GM12878 (cell line): ENCODE measurements around the gene NXPH2. TPM values are rescaled to one million over a fixed set of nuclear protein-coding genes. Genes with fewer than 3 reads are reported as not detected.

ENCODE experiments used
- ATAC-seq: fragments of 200-7000 bp; cut with Tn5 transposase; 3 replicates; pipeline ENCODE4 v1.9.1; 2020; ENCODE audit warnings: mild to moderate bottlenecking, moderate library complexity
- BruUV-seq: library from RNA; stranded (reverse); fragments of 400-500 nt; replicated peaks from 2 replicates; lab custom pipeline; 2021; lab: Mats Ljungman, UMichigan
- CTCF ChIA-PET: fragments of 300-600 bp; sonication (Branson Sonifier 250); formaldehyde crosslinking; extraction: SDS; loops from one replicate; lab custom pipeline; 2021; ENCODE audit warnings: inconsistent platforms; lab: Yijun Ruan, JAX
- POLR2A ChIA-PET: fragments of 350-600 bp; formaldehyde crosslinking; extraction: SDS; loops from one replicate; lab custom pipeline; 2021; ENCODE audit warnings: inconsistent platforms; lab: Charles Lee
- RAD21 ChIA-PET: fragments of 300-600 bp; sonication (Branson Sonifier 250); formaldehyde crosslinking; loops from one replicate; lab custom pipeline; 2023; ENCODE audit warnings: antibody characterized with exemption; ENCODE audit not compliant: unreplicated experiment; lab: Charles Lee
- SMC1A ChIA-PET: fragments of 300-600 bp; sonication (Branson Sonifier 250); formaldehyde crosslinking; loops from one replicate; lab custom pipeline; 2023; ENCODE audit not compliant: unreplicated experiment, uncharacterized antibody; lab: Charles Lee
- DNase-seq: peaks from one replicate; pipeline ENCODE4 v3.0.0-alpha.2; 2011; ENCODE audit warnings: low read depth, low spot score
- FAIRE-seq: peaks from 3 replicates; lab custom pipeline; 2011; peaks lifted over from hg19 to GRCh38; lab: Jason Lieb, UNC
- H2AFZ ChIP-seq: 2 replicates; pipeline ENCODE4 v1.6.0; 2011; ENCODE audit warnings: low read depth, low read length, control low read depth; ENCODE audit not compliant: control insufficient read depth
- H3K27ac ChIP-seq: 2 replicates; pipeline ENCODE4 v1.5.1; 2011; ENCODE audit warnings: control low read depth; ENCODE audit not compliant: control insufficient read depth, insufficient read depth
- H3K27me3 ChIP-seq, 2 experiments: replicated peaks in 1 of 2; 2 replicates each; pipeline versions ENCODE4 v1.6.0 to v1.6.1; 2011; ENCODE audit warnings: low read length in 1 of 2; ENCODE audit not compliant: control insufficient read depth in 2 of 2, insufficient read depth in 2 of 2
- H3K36me3 ChIP-seq, 2 experiments: 2 replicates each; pipeline ENCODE4 v1.5.1; 2011; ENCODE audit warnings: low read length in 1 of 2; ENCODE audit not compliant: control insufficient read depth in 2 of 2, insufficient read depth in 2 of 2
- H3K4me1 ChIP-seq: 2 replicates; pipeline ENCODE4 v1.6.1; 2011; ENCODE audit warnings: mild to moderate bottlenecking, low read length, moderate library complexity, mixed read lengths; ENCODE audit not compliant: control insufficient read depth, insufficient read depth
- H3K4me2 ChIP-seq: 2 replicates; pipeline ENCODE4 v1.6.0; 2011; ENCODE audit warnings: control low read depth; ENCODE audit not compliant: control insufficient read depth, insufficient read depth
- H3K4me3 ChIP-seq: fragments of 200-600 bp; sonication (generic); 2 replicates; pipeline ENCODE4 v1.5.1; 2016
- H3K79me2 ChIP-seq: 2 replicates; pipeline ENCODE4 v1.6.0; 2011; ENCODE audit warnings: low read length; ENCODE audit not compliant: control insufficient read depth, insufficient read depth
- H3K9ac ChIP-seq: 2 replicates; pipeline ENCODE4 v1.8.0; 2011; ENCODE audit warnings: low read length, control low read depth, mixed read lengths; ENCODE audit not compliant: control insufficient read depth, insufficient read depth
- H3K9me3 ChIP-seq: replicated peaks from 3 replicates; pipeline ENCODE4 v1.5.1; 2011; ENCODE audit warnings: mild to moderate bottlenecking, low read length; ENCODE audit not compliant: control insufficient read depth, insufficient read depth
- H4K20me1 ChIP-seq: 2 replicates; pipeline ENCODE4 v1.6.0; 2011; ENCODE audit not compliant: control insufficient read depth, insufficient read depth
- CBX3 ChIP-seq: fragments of 200-600 bp; sonication (generic); IDR thresholded peaks from 2 replicates; pipeline ENCODE4 v1.6.1; 2016; ENCODE audit warnings: low read depth, borderline replicate concordance
- LARP7 ChIP-seq: fragments of 450-650 bp; IDR thresholded peaks from 2 replicates; pipeline ENCODE4 v1.6.1; 2017; ENCODE audit warnings: mild to moderate bottlenecking
- MEF2B ChIP-seq: fragments of 450-650 bp; IDR thresholded peaks from 2 replicates; pipeline ENCODE4 v1.6.1; 2018; ENCODE audit warnings: mild to moderate bottlenecking, moderate library complexity; ENCODE audit not compliant: partially characterized antibody, poor library complexity, severe bottlenecking
- TCF7 ChIP-seq: IDR thresholded peaks from 2 replicates; pipeline ENCODE4 v1.6.1; 2014; ENCODE audit warnings: antibody characterized with exemption, borderline replicate concordance
- WGBS: methylation state at CpG from one replicate; pipeline ENCODE4 v1.1.6; 2016; ENCODE audit warnings: low lambda C conversion rate; ENCODE audit not compliant: insufficient replicate concordance, insufficient coverage; ENCODE audit errors: missing lambda C conversion rate; 5-methylcytosine and 5-hydroxymethylcytosine counted together
- in situ Hi-C: fragments of 300-500 bp; cut with MboI; formaldehyde crosslinking; loops from 9 replicates; pipeline ENCODE4 v1.14.3; 2018; ENCODE audit warnings: mixed read lengths
- intact Hi-C: fragments of 100-400 bp; cut with micrococcal nuclease; formaldehyde crosslinking; loops from one replicate; pipeline ENCODE4 v1.14.2; 2022; ENCODE audit not compliant: unreplicated experiment
- polyA plus RNA-seq, 11 experiments: library from polyadenylated mRNA; depleted of rRNA in 4 of 11; unstranded in 6 of 11; stranded (reverse) in 5 of 11; fragments of >200 nt; fragmentation: Nextera tagmentation in 4 of 11; fragmentation: Illumina TruSeq in 1 of 11; extraction: Ambion mirVana in 4 of 11; extraction: Trizol in 1 of 11; gene quantifications; 1 replicate in 1 of 11; 2 replicates in 10 of 11; pipeline versions ENCODE4 v1.2.1 to v1.2.3, GENCODE V29; 2011 to 2016; ENCODE audit warnings: inconsistent platforms in 2 of 11, missing spikeins in 2 of 11, low read depth in 1 of 11
- total RNA-seq, 4 experiments: library from RNA; depleted of rRNA in 3 of 4; stranded (reverse); fragments of >200 nt in 3 of 4; fragmentation: Illumina TruSeq in 1 of 4; extraction: Trizol in 1 of 4; gene quantifications; 2 replicates each; pipeline versions ENCODE4 v1.2.1 to v1.2.3, GENCODE V29; 2013 to 2021
- TF ChIP-seq, protein P1 (sequence below): fragments of 450-650 bp; IDR thresholded peaks from 2 replicates; pipeline ENCODE4 v1.6.1; 2017; ENCODE audit warnings: low read depth, mild to moderate bottlenecking, moderate library complexity
- TF ChIP-seq, protein P2 (sequence below): fragments of 450-650 bp; formaldehyde crosslinking; IDR thresholded peaks from 2 replicates; pipeline ENCODE4 v1.4.0; 2022; ENCODE audit warnings: mild to moderate bottlenecking, moderate library complexity
- TF ChIP-seq, protein P3 (sequence below): fragments of 150-350 bp; IDR thresholded peaks from 2 replicates; pipeline ENCODE4 v1.6.1; 2016; ENCODE audit warnings: low read depth, low read length

The NXPH2 gene
- total and polyA plus RNA-seq, 10 of the 15 experiments (the other 5 are each of a cell fraction or from before 2014, with no cell fraction given), result not detected

DNA sequence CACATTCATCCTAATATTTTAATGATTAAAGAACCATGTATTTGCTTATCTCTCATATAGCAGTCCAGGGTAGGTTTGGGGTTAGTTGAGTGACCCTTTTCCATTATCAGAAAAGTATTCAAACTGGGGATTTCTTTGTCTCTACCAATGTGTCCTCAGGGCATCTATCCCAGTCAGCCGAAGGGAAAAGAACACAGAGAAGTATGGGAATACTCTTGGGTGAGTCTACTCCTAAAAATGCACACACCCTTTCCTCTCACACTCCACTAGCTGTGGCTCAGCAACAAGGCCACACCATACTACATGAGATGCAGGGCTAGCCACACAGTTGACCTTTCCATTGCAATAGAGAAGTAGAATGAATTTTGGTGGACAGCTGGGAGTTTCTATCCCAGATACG is 114.3 kb downstream of the NXPH2 start:
- no peaks in the 10 kb centered on the region; a peak in 1 of 4 replicates for H3K27me3 ChIP-seq
- H3K79me2 ChIP-seq, result no peaks in the 10 kb centered on the region
- CTCF ChIA-PET, result no interaction called here
- POLR2A ChIA-PET, result no interaction called here
- no peak for TF ChIP-seq LARP7
- no peak for TF ChIP-seq CBX3
- TF ChIP-seq, all 136 proteins: peak for 0
- ChIA-PET RAD21 (no interaction called here), SMC1A (interaction anchor here (1.5 kb wide), 1 partner anchor 163 kb away, joined by 3 read pairs; no protein-coding TSS in a partner anchor)
- in situ Hi-C loops (no loop called here), intact Hi-C loops (no loop called here)
- Histone ChIP-seq H3K9ac (no peak overlapping the region), H3K36me3 (no peaks in the 10 kb centered on the region), H3K4me3 (no peak overlapping the region), H3K27ac (no peak overlapping the region), H2AFZ (no peak overlapping the region), H3K4me1 (no peaks in the 10 kb centered on the region), H4K20me1 (no peaks in the 10 kb centered on the region), H3K9me3 (no peaks in the 10 kb centered on the region), H3K4me2 (no peak overlapping the region)
- WGBS, result 73% methylated on average over 2 of the region's 2 CpGs
- FAIRE-seq (no peak), DNase-seq (no peak), ATAC-seq (no peak)
- no TSS peak for BruUV-seq

DNA sequence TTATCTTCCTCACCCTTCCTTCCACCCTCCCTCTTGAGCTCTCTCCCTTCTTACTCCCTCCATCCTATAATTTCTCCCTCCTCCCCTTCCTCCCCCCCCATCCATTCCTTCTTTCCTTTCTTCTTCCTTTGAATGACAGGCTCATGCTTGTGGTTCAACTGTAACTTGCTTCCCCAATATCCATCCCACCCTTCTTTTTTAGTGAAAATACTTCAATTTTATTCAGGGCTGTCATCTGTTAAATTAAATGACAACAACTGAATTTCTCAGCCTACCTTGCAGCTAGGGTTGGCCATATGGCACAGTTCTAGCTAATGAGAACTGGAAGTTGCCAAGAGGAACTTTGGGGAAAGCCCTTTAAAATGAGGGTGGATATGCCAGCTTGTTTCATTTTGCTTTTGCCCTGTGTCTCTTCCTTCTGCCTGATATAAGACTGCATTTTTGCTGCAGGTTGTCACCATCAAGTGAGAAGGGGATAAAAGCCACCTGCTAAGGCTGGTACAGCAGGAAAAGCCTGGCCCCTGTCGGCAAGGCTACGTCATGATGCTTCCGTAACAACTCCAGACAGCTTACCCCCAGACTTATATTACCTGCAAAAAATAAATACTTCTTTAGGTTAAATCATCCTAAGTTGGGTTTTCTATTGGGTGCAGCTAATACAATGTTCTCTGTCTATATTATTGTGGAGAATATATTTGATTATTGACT is 121.8 kb downstream of the NXPH2 start:
- H3K79me2 ChIP-seq, result no peaks in the 10 kb centered on the region
- no peaks in the 10 kb centered on the region for H3K9me3 ChIP-seq
- no peak for ATAC-seq
- no peaks in the 10 kb centered on the region for H3K4me1 ChIP-seq
- SMC1A ChIA-PET, result interaction anchor here (0.6 to 1.0 kb wide), 3 partner anchors 11 to 1589 kb away, joined by 3 to 4 read pairs (median 3); no protein-coding TSS in a partner anchor
- CTCF ChIA-PET, result interaction anchor here (0.7 to 0.8 kb wide), 2 partner anchors 284 to 1622 kb away, joined by 3 read pairs; no protein-coding TSS in a partner anchor
- H3K27me3 ChIP-seq, result no peaks in the 10 kb centered on the region; a peak in 1 of 4 replicates
- no peaks in the 10 kb centered on the region for H3K36me3 ChIP-seq
- 95% methylated on average over 3 of the region's 3 CpGs for WGBS
- in situ Hi-C loops, result no loop called here
- no peak overlapping the region for H3K27ac ChIP-seq
- no peak overlapping the region for H3K4me3 ChIP-seq
- no peak overlapping the region for H3K4me2 ChIP-seq
- intact Hi-C loops, result no loop called here
- DNase-seq, result no peak
- H2AFZ ChIP-seq, result no peak overlapping the region
- RAD21 ChIA-PET, result no interaction called here
- no peak for FAIRE-seq
- no peak overlapping the region for H3K9ac ChIP-seq
- BruUV-seq, result no TSS peak
- no peaks in the 10 kb centered on the region for H4K20me1 ChIP-seq
- POLR2A ChIA-PET, result no interaction called here
- TF ChIP-seq, protein P1, sequence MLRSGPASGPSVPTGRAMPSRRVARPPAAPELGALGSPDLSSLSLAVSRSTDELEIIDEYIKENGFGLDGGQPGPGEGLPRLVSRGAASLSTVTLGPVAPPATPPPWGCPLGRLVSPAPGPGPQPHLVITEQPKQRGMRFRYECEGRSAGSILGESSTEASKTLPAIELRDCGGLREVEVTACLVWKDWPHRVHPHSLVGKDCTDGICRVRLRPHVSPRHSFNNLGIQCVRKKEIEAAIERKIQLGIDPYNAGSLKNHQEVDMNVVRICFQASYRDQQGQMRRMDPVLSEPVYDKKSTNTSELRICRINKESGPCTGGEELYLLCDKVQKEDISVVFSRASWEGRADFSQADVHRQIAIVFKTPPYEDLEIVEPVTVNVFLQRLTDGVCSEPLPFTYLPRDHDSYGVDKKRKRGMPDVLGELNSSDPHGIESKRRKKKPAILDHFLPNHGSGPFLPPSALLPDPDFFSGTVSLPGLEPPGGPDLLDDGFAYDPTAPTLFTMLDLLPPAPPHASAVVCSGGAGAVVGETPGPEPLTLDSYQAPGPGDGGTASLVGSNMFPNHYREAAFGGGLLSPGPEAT, result no peak
- TF ChIP-seq, protein P2, sequence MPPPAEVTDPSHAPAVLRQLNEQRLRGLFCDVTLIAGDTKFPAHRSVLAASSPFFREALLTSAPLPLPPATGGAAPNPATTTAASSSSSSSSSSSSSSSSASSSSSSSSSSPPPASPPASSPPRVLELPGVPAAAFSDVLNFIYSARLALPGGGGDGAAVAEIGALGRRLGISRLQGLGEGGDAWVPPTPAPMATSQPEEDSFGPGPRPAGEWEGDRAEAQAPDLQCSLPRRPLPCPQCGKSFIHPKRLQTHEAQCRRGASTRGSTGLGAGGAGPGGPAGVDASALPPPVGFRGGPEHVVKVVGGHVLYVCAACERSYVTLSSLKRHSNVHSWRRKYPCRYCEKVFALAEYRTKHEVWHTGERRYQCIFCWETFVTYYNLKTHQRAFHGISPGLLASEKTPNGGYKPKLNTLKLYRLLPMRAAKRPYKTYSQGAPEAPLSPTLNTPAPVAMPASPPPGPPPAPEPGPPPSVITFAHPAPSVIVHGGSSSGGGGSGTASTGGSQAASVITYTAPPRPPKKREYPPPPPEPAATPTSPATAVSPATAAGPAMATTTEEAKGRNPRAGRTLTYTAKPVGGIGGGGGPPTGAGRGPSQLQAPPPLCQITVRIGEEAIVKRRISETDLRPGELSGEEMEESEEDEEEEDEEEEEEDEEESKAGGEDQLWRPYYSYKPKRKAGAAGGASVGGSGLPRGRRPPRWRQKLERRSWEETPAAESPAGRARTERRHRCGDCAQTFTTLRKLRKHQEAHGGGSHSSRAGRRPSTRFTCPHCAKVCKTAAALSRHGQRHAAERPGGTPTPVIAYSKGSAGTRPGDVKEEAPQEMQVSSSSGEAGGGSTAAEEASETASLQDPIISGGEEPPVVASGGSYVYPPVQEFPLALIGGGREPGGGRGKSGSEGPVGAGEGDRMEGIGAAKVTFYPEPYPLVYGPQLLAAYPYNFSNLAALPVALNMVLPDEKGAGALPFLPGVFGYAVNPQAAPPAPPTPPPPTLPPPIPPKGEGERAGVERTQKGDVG, result no peak
- TF ChIP-seq TCF7 (no peak), MEF2B (no peak)
- TF ChIP-seq, protein P3, sequence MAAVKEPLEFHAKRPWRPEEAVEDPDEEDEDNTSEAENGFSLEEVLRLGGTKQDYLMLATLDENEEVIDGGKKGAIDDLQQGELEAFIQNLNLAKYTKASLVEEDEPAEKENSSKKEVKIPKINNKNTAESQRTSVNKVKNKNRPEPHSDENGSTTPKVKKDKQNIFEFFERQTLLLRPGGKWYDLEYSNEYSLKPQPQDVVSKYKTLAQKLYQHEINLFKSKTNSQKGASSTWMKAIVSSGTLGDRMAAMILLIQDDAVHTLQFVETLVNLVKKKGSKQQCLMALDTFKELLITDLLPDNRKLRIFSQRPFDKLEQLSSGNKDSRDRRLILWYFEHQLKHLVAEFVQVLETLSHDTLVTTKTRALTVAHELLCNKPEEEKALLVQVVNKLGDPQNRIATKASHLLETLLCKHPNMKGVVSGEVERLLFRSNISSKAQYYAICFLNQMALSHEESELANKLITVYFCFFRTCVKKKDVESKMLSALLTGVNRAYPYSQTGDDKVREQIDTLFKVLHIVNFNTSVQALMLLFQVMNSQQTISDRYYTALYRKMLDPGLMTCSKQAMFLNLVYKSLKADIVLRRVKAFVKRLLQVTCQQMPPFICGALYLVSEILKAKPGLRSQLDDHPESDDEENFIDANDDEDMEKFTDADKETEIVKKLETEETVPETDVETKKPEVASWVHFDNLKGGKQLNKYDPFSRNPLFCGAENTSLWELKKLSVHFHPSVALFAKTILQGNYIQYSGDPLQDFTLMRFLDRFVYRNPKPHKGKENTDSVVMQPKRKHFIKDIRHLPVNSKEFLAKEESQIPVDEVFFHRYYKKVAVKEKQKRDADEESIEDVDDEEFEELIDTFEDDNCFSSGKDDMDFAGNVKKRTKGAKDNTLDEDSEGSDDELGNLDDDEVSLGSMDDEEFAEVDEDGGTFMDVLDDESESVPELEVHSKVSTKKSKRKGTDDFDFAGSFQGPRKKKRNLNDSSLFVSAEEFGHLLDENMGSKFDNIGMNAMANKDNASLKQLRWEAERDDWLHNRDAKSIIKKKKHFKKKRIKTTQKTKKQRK, result no peak
